HUES48 (cell line): Measurements from ENCODE around the gene GLG1.

Experiments used
- H3K27ac ChIP-seq: one replicate; pipeline ENCODE4 v1.7.0; 2013; ENCODE audit warnings: low read depth, low read length, inconsistent platforms
- H3K27me3 ChIP-seq: 2 replicates; pipeline ENCODE4 v1.6.1; 2013; ENCODE audit warnings: mild to moderate bottlenecking, low read length; ENCODE audit not compliant: control insufficient read depth, insufficient read depth
- H3K36me3 ChIP-seq: 2 replicates; pipeline ENCODE4 v1.6.1; 2013; ENCODE audit warnings: low read length; ENCODE audit not compliant: control insufficient read depth, insufficient read depth
- H3K4me1 ChIP-seq: 2 replicates; pipeline ENCODE4 v1.6.1; 2013; ENCODE audit warnings: mild to moderate bottlenecking, low read length; ENCODE audit not compliant: control insufficient read depth, insufficient read depth
- H3K4me3 ChIP-seq: 2 replicates; pipeline ENCODE4 v1.5.1; 2013; ENCODE audit warnings: mild to moderate bottlenecking, low read depth, low read length
- H3K9ac ChIP-seq: 2 replicates; pipeline ENCODE4 v1.6.1; 2013; ENCODE audit warnings: mild to moderate bottlenecking, low read depth, low read length, moderate library complexity
- H3K9me3 ChIP-seq: 2 replicates; pipeline ENCODE4 v1.6.1; 2013; ENCODE audit warnings: low read length; ENCODE audit not compliant: control insufficient read depth, insufficient read depth

GLG1 gene

GRCh38 chr16:74574146-74574545 is 32.8 kb downstream of the GLG1 start:
- Histone ChIP-seq H3K4me3 (no peak overlapping the region), H3K9ac (no peak overlapping the region), H3K27ac (no peak overlapping the region), H3K4me1 (no peaks in the 10 kb centered on the region), H3K27me3 (no peaks in the 10 kb centered on the region), H3K36me3 (no peaks in the 10 kb centered on the region), H3K9me3 (no peaks in the 10 kb centered on the region)

- Histone ChIP-seq H3K4me3 (no peak overlapping the region), H3K27ac (no peak overlapping the region)
Measured at GRCh38 chr16:74573622-74574021, 33.3 kb downstream of the GLG1 start.

GRCh38 chr16:74570412-74571301 is 36.3 kb downstream of the GLG1 start:
- Histone ChIP-seq H3K9ac (no peak overlapping the region), H3K36me3 (no peaks in the 10 kb centered on the region), H3K27ac (no peak overlapping the region), H3K4me3 (no peak overlapping the region), H3K4me1 (0 out of 2 replicates have a peak, but pooled peaks cover 3% of the 10 kb centered on the region), H3K9me3 (no peaks in the 10 kb centered on the region), H3K27me3 (no peaks in the 10 kb centered on the region)

More at GRCh38 chr16:74573622-74574021, 33.3 kb downstream of the GLG1 start:
- Histone ChIP-seq H3K4me1 (no peaks in the 10 kb centered on the region), H3K27me3 (no peaks in the 10 kb centered on the region), H3K36me3 (no peaks in the 10 kb centered on the region), H3K9me3 (no peaks in the 10 kb centered on the region), H3K9ac (no peak overlapping the region)

- Histone ChIP-seq H3K9me3 (no peaks in the 10 kb centered on the region), H3K9ac (no peak overlapping the region), H3K27ac (no peak overlapping the region), H3K27me3 (no peaks in the 10 kb centered on the region), H3K4me3 (no peak overlapping the region), H3K4me1 (0 out of 2 replicates have a peak, but pooled peaks cover 3% of the 10 kb centered on the region), H3K36me3 (no peaks in the 10 kb centered on the region)
Measured at GRCh38 chr16:74568961-74569631, 37.8 kb downstream of the GLG1 start.

- H3K9ac ChIP-seq: no peak overlapping the region
- no peaks in the 10 kb centered on the region for H3K36me3 ChIP-seq
- H3K9me3 ChIP-seq: no peaks in the 10 kb centered on the region
- 0 out of 2 replicates have a peak, but pooled peaks cover 3% of the 10 kb centered on the region for H3K4me1 ChIP-seq
- H3K27ac ChIP-seq: no peak overlapping the region
- H3K4me3 ChIP-seq: no peak overlapping the region
- H3K27me3 ChIP-seq: no peaks in the 10 kb centered on the region
Measured at GRCh38 chr16:74567901-74568300, 39.0 kb downstream of the GLG1 start.

GRCh38 chr16:74565378-74565777 is 41.5 kb downstream of the GLG1 start:
- Histone ChIP-seq H3K9ac (no peak overlapping the region), H3K27ac (no peak overlapping the region), H3K9me3 (no peaks in the 10 kb centered on the region), H3K4me3 (no peak overlapping the region), H3K4me1 (0 out of 2 replicates have a peak, but pooled peaks cover 3% of the 10 kb centered on the region), H3K27me3 (no peaks in the 10 kb centered on the region), H3K36me3 (no peaks in the 10 kb centered on the region)

- Histone ChIP-seq H3K9me3 (no peaks in the 10 kb centered on the region), H3K4me3 (no peak overlapping the region), H3K36me3 (no peaks in the 10 kb centered on the region), H3K9ac (no peak overlapping the region), H3K27ac (no peak overlapping the region), H3K27me3 (no peaks in the 10 kb centered on the region), H3K4me1 (0 out of 2 replicates have a peak, but pooled peaks cover 3% of the 10 kb centered on the region)
Measured at GRCh38 chr16:74564451-74564984, 42.4 kb downstream of the GLG1 start.

- Histone ChIP-seq H3K9me3 (no peaks in the 10 kb centered on the region), H3K27me3 (no peaks in the 10 kb centered on the region), H3K4me3 (no peak overlapping the region), H3K4me1 (0 out of 2 replicates have a peak, but pooled peaks cover 3% of the 10 kb centered on the region), H3K27ac (no peak overlapping the region), H3K36me3 (no peaks in the 10 kb centered on the region), H3K9ac (no peak overlapping the region)
Measured at GRCh38 chr16:74563828-74564263, 43.1 kb downstream of the GLG1 start.

- no peaks in the 10 kb centered on the region; the same call in 1 of the 2 replicates for H3K36me3 ChIP-seq
- H3K27me3 ChIP-seq: no peaks in the 10 kb centered on the region
- H3K9ac ChIP-seq: no peak overlapping the region
- no peak overlapping the region for H3K4me3 ChIP-seq
- no peaks in the 10 kb centered on the region for H3K9me3 ChIP-seq
- H3K4me1 ChIP-seq: 0 out of 2 replicates have a peak, but pooled peaks cover 3% of the 10 kb centered on the region
- no peak overlapping the region for H3K27ac ChIP-seq
Measured at GRCh38 chr16:74562117-74562516, 44.8 kb downstream of the GLG1 start.

- Histone ChIP-seq H3K4me1 (0 out of 2 replicates have a peak, but pooled peaks cover 3% of the 10 kb centered on the region), H3K36me3 (no peaks in the 10 kb centered on the region; the same call in 1 of the 2 replicates), H3K4me3 (no peak overlapping the region), H3K27ac (no peak overlapping the region), H3K9me3 (no peaks in the 10 kb centered on the region), H3K9ac (no peak overlapping the region), H3K27me3 (no peaks in the 10 kb centered on the region)
Measured at GRCh38 chr16:74561626-74562025, 45.3 kb downstream of the GLG1 start.
